Progenitor cell of endocrine pancreas (in vitro differentiated cells): ENCODE results near the gene ZBTB16. TPM values are rescaled to one million over a fixed set of nuclear protein-coding genes. Genes with fewer than 3 reads are reported as not detected.

Experiments used
- DNase-seq: peaks from one replicate; pipeline ENCODE4 v3.0.0; 2021; ENCODE audit warnings: low spot score; ENCODE audit not compliant: unreplicated experiment
- H3K27ac Mint-ChIP-seq: 2 replicates; pipeline ENCODE4 v1.8.0; 2021; ENCODE audit warnings: mild to moderate bottlenecking, moderate library complexity, mixed read lengths
- H3K27me3 Mint-ChIP-seq: 2 replicates; pipeline ENCODE4 v1.8.0; 2021; ENCODE audit warnings: mixed read lengths
- H3K36me3 Mint-ChIP-seq: 2 replicates; pipeline ENCODE4 v1.8.0; 2022; ENCODE audit warnings: mixed read lengths; ENCODE audit not compliant: insufficient read depth
- H3K4me1 Mint-ChIP-seq: 2 replicates; pipeline ENCODE4 v1.8.0; 2021; ENCODE audit warnings: low read depth, mixed read lengths
- H3K4me3 Mint-ChIP-seq: 2 replicates; pipeline ENCODE4 v1.8.0; 2021; ENCODE audit warnings: low read depth, mild to moderate bottlenecking, moderate library complexity, mixed read lengths
- H3K9me3 Mint-ChIP-seq: 2 replicates; pipeline ENCODE4 v1.8.0; 2021; ENCODE audit warnings: low read depth, mixed read lengths
- CTCF ChIP-seq: fragments of 200-600 bp; sonication (generic); IDR thresholded peaks from one replicate; pipeline ENCODE4 v1.5.0; 2021; ENCODE audit warnings: antibody characterized with exemption, mild to moderate bottlenecking; ENCODE audit not compliant: unreplicated experiment
- total RNA-seq: library from RNA; stranded (reverse); gene quantifications from 2 replicates; pipeline ENCODE4 v1.2.1, GENCODE V29; 2021

The ZBTB16 gene
- total RNA-seq, 1 donor from 2014 or later = 29.6 TPM

GRCh38 chr11:114097832-114098231 lies 38.3 kb downstream of the ZBTB16 start:
- H3K27ac Mint-ChIP-seq = peak overlapping the region; percentile 88
- no peak overlapping the region for H3K4me3 Mint-ChIP-seq
- H3K9me3 Mint-ChIP-seq = no peaks in the 10 kb centered on the region
- H3K36me3 Mint-ChIP-seq = no peaks in the 10 kb centered on the region
- H3K27me3 Mint-ChIP-seq = no peaks in the 10 kb centered on the region
- no peak for DNase-seq
- no peak for TF ChIP-seq CTCF
- H3K4me1 Mint-ChIP-seq = peaks cover 74% of the 10 kb centered on the region

GRCh38 chr11:114098927-114099326 lies 39.4 kb downstream of the ZBTB16 start:
- no peak for TF ChIP-seq CTCF
- no peaks in the 10 kb centered on the region for H3K9me3 Mint-ChIP-seq
- H3K4me3 Mint-ChIP-seq = peak overlapping the region; percentile 18
- peak overlapping the region; percentile 88 for H3K27ac Mint-ChIP-seq
- no peaks in the 10 kb centered on the region for H3K27me3 Mint-ChIP-seq
- DNase-seq = no peak
- H3K36me3 Mint-ChIP-seq = no peaks in the 10 kb centered on the region
- peaks cover 77% of the 10 kb centered on the region for H3K4me1 Mint-ChIP-seq

- Mint-ChIP-seq H3K27ac (peak overlapping the region; percentile 95), H3K4me1 (peaks cover 83% of the 10 kb centered on the region), H3K36me3 (no peaks in the 10 kb centered on the region), H3K4me3 (no peak overlapping the region), H3K9me3 (no peaks in the 10 kb centered on the region), H3K27me3 (no peaks in the 10 kb centered on the region)
- DNase-seq = no peak
- TF ChIP-seq CTCF = no peak
Measured at GRCh38 chr11:114099392-114100178, 40.1 kb downstream of the ZBTB16 start.

GRCh38 chr11:114102993-114103896 lies 43.7 kb downstream of the ZBTB16 start:
- H3K27me3 Mint-ChIP-seq = no peaks in the 10 kb centered on the region
- peak overlapping the region; percentile 81 for H3K27ac Mint-ChIP-seq

More at GRCh38 chr11:114102993-114103896, 43.7 kb downstream of the ZBTB16 start:
- H3K36me3 Mint-ChIP-seq = peaks cover 2% of the 10 kb centered on the region
- DNase-seq = no peak
- no peak for TF ChIP-seq CTCF
- no peak overlapping the region for H3K4me3 Mint-ChIP-seq
- no peaks in the 10 kb centered on the region for H3K9me3 Mint-ChIP-seq
- H3K4me1 Mint-ChIP-seq = peaks cover 69% of the 10 kb centered on the region
